Measurements from ENCODE around the gene SFTA2. TPM values are rescaled to one million over a fixed set of nuclear protein-coding genes. Genes with fewer than 3 reads are reported as not detected.

SFTA2 gene
- total RNA-seq = not detected in 2 replicates

DNA sequence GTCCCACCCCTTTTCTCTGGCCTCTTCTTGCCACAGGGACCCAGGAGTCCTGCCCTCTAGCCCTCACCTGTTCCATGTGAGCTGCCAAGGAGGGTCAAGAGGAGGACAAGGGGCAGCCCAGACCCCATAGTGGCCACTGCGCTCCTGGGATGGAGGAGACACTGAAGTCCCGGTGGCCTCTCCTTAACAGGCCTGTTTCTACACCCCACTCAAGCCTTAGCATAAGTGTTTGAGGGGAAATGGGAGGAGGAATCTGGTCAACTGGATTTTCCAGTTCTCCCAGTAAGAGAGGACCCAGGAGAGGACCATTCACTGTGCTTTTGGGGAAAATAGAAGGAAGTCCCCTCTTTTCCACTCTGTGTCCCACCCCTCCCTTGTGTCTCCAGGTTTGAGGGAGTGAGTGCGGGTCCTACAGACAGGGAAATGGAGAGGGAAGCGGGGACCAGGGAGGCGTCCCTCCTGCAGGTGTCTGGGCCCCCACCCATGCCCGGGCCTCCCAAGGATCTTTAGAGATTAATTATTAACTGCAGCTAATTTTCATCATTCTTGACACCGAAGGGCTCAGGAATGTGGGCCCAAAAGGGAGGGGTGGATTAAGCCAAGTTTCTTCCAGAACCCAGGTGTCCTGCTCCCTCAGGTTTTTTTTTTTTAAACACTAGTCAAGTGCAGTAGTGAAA lies at the start of gene SFTA2:
Gene SFTA2, minus strand, starts transcription at position 202 of the 677 bp plus-strand sequence. Its CDS starts 74 bp downstream, at position 128.

DNA sequence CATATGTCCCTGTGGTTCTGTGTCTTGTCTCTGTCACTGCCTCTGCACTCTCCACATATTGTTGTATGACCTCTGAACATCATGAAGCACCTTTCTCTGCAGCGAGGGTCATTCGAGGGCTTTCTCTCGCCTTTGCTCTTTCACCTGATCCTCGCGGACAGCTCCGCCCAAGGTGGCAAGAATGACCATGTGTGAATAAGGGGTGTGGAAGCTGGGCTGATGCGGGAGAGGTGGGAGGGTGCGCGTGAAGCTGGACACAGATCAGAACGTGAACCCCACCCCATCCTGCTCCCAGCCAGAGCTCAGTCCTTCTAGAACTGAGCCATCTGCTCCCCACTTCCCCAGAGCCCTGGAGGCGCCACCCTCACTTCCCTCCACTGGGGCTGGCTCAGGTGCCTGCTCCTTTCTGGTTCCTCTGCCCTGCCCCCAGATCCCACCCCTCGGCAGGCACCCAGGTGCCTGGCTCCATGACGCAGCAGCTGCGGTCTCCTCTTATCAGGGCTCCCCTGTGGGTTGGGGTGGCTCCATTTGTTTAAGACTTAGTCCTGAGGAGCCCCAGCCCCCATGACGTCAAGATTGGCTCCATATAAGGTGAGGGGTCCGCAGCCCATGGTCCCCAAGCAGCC lies 8.5 kb upstream of the SFTA2 start, which contains the start of gene MUCL3:
Gene MUCL3, plus strand, starts transcription at position 613 of the 626 bp plus-strand sequence. CDS start 27 bp downstream, outside the sequence.

DNA sequence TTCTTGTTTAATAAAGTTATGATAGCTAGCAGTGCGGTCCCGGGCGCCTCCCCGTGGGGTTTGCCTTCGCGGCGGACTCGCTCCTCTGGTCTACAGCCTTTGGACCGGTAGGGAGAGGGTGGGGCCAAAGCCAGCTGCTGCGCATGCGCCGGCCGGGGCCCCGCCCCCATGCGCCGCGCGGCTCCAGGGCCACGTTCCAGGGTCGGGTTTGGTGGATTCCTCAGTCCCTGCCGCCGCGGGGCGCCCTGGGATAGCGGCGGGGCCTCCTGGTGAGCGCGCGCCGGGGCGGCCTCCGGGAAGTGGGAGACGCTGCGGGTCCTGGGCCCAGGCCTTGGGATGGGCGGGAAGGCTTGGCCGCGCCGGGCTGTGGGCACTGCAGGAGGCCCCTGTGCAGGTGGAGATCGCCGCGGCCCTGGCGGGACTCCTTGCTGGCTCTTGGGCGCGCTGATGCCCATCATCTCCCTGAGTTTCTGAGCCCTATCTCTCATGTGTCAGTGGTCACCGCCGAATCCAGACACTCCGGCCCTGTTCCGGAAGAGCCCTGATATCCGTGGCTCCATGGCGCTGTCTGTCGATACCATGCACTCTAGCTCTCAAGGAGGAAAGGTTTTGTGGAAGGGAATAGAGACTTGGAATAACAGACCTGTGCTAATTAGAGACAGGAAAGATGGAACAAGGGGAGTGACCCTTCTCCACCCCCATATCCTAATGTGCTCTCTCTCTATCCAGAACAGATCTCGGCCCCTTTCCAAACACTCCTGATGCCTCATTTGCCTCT lies 17.7 kb downstream of the SFTA2 start, which contains the start of gene VARS2:
Gene VARS2, plus strand, starts transcription at position 163 of the 778 bp plus-strand sequence. Its CDS starts 599 bp downstream, at position 762.

GRCh38 chr6:30907758-30908591 lies 24.0 kb downstream of the SFTA2 start, which contains the start of gene GTF2H4:
TSS of gene GTF2H4 (plus strand) at chr6:30908207.

DNA sequence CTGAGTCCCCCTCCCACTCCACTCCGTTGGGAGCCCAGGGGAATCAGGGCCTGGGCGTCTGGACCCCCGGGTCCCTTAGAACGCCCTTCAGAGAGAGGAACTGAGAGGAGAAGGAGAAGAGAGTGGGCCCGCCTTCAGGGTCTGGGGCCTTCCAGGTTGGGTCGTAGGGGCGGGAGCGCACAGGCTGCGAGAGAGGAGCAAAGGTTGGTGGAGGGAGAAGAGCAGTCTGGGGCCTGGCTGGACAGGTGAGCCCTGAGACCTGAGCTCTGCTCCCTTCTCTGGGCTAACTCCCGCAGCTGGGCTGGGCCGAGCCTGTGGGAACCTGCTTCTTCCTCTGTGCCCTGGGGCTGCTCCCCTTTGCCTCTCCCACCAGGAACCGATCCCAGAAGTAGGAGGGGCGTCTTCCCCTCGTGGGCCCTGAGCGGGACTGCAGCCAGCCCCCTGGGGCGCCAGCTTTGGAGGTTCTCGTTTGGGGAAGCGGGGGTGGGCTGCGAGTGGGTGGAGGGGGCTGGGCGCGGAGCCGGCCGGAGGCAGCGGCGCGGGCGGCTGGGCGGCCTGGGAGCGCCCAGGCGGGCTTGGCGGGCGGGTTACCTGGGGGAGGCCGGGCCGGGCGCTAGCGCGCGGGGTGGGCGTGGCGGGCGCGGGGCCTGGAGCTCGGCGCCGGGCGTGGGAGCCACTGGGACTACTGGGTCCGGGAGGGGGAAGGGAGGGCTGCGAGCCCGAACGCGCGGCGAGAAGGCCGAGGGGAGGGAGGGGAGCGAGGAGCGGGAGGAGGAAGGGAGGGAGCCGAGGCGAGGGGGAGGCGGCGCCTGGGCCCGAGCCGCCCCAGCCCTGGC lies 48.1 kb downstream of the SFTA2 start, which contains the start of gene DDR1:
Gene DDR1, plus strand, starts transcription at position 835 of the 836 bp plus-strand sequence. CDS start 4,211 bp downstream, outside the sequence.

Small RNAs within 50 kb of the gene (small RNA-seq; reads per million reads assigned to genes)
- gene RF00019 = not detected

Other genes with a start within 250 kb of the SFTA2 start
- 98.0 and 103 TPM in 2 replicates for gene PPP1R18, start 245.5 kb downstream of the SFTA2 start, total RNA-seq
- 5.6 and 7.0 TPM in 2 replicates for gene NRM, start 241.2 kb downstream of the SFTA2 start, total RNA-seq
- gene MDC1, start 214.9 kb downstream of the SFTA2 start, total RNA-seq = 10.1 and 10.9 TPM in 2 replicates
- gene TUBB, start 211.8 kb downstream of the SFTA2 start, total RNA-seq = 858 and 942 TPM in 2 replicates
- gene FLOT1, start 189.5 kb downstream of the SFTA2 start, total RNA-seq = 86.3 and 91.1 TPM in 2 replicates
- gene IER3, start 187.6 kb downstream of the SFTA2 start, total RNA-seq = 103 and 186 TPM in 2 replicates
- gene DDR1, start 47.7 kb downstream of the SFTA2 start, total RNA-seq = 3.6 and 11.1 TPM in 2 replicates
- 18.1 and 19.3 TPM in 2 replicates for gene GTF2H4, start 24.0 kb downstream of the SFTA2 start, total RNA-seq
- gene VARS2, start 17.9 kb downstream of the SFTA2 start, total RNA-seq = 14.4 and 24.2 TPM in 2 replicates
- not detected in 2 replicates for gene MUCL3, start 8.8 kb upstream of the SFTA2 start, total RNA-seq
- gene MUC21, start 51.5 kb upstream of the SFTA2 start, total RNA-seq = not detected in 2 replicates
- gene MUC22, start 78.3 kb upstream of the SFTA2 start, total RNA-seq = not detected in 2 replicates
- gene C6orf15, start 180.4 kb upstream of the SFTA2 start, total RNA-seq = 0.33 TPM in 1 of 2 replicates, not detected in the other
- 4.0 and 8.5 TPM in 2 replicates for gene PSORS1C1, start 182.6 kb upstream of the SFTA2 start, total RNA-seq
- under 0.01 TPM in 1 of 2 replicates, not detected in the other for gene CDSN, start 188.3 kb upstream of the SFTA2 start, total RNA-seq
- gene PSORS1C2, start 206.9 kb upstream of the SFTA2 start, total RNA-seq = not detected in 2 replicates
- gene CCHCR1, start 225.6 kb upstream of the SFTA2 start, total RNA-seq = 9.6 and 13.4 TPM in 2 replicates
- gene TCF19, start 226.4 kb upstream of the SFTA2 start, total RNA-seq = 10.8 and 19.0 TPM in 2 replicates
- not detected in 2 replicates for gene POU5F1, start 238.5 kb upstream of the SFTA2 start, total RNA-seq